ENCODE results near the gene SF3B3. TPM values are rescaled to one million over a fixed set of nuclear protein-coding genes. Genes with fewer than 3 reads are reported as not detected.

SF3B3 gene
- total RNA-seq (2021) = 326 and 339 TPM in 2 replicates
- percentile 97 among the genes with signal in this experiment for Bru-seq, nascent RNA
- percentile 91 among the genes with signal in this experiment for BruChase-seq, experiment 1, labeled RNA remaining after a 2-hour chase
- percentile 95 among the genes with signal in this experiment for BruChase-seq, experiment 2, labeled RNA remaining after a 6-hour chase
- long read RNA-seq, full-length matches to known transcripts = 69 of 102 reads
- long read RNA-seq, partial matches to known transcripts = 20 of 102 reads
- long read RNA-seq, other reads (novel, unspliced or antisense) = 13 of 102 reads

GRCh38 chr16:70523743-70524398 is at the start of gene SF3B3:
TSS of gene SF3B3 (plus strand) at chr16:70523816. CDS start at chr16:70526657, 2,841 bp downstream.
- no TSS peak for BruUV-seq (replicated peaks)
- TF ChIP-seq CTCF (conservative IDR thresholded peaks at IDR 0.05) = no peak
- no peak for TF ChIP-seq EZH2 (IDR thresholded peaks at IDR 0.05; ENCODE audit: low read depth)

GRCh38 chr16:70474320-70475053 is 49.1 kb upstream of the SF3B3 start:
- Histone ChIP-seq H3K4me1 (replicated peaks; ENCODE audit: insufficient read depth) (peaks cover 30% of the 10 kb centered on the region), H3K79me2 (ENCODE audit: low read depth) (no peaks in the 10 kb centered on the region), H2AFZ (no peak overlapping the region), H3K36me3 (ENCODE audit: low read depth) (no peaks in the 10 kb centered on the region), H3K9me2 (ENCODE audit: insufficient read depth) (no peaks in the 10 kb centered on the region), H3K27ac (no peak overlapping the region), H3K4me2 (no peak overlapping the region), H3F3A (ENCODE audit: insufficient read depth, low read depth) (peaks cover 17% of the 10 kb centered on the region), H3K4me3 (no peak overlapping the region), H3K27me3 (ENCODE audit: insufficient read depth, low read depth) (no peaks in the 10 kb centered on the region), H3K9me3 (ENCODE audit: insufficient read depth, low read depth) (no peaks in the 10 kb centered on the region), H4K20me1 (ENCODE audit: insufficient read depth) (no peaks in the 10 kb centered on the region)
- ChIA-PET POLR2A (ENCODE audit: unreplicated experiment) (no interaction called here), CTCF (no interaction called here)
- TF ChIP-seq CTCF (conservative IDR thresholded peaks at IDR 0.05) (no peak), EZH2 (IDR thresholded peaks at IDR 0.05; ENCODE audit: low read depth) (no peak)
- no peak for DNase-seq
- intact Hi-C loops (cut with micrococcal nuclease; ENCODE audit: unreplicated experiment) = loop anchor here (5.0 kb wide), 1 partner anchor 77 kb away; no protein-coding TSS in a partner anchor
- no TSS peak for BruUV-seq (replicated peaks)

More at GRCh38 chr16:70523743-70524398, at the start of gene SF3B3:
- H3K9me3 ChIP-seq (ENCODE audit: insufficient read depth, low read depth) = no peaks in the 10 kb centered on the region
- no peaks in the 10 kb centered on the region for H3K27me3 ChIP-seq (ENCODE audit: insufficient read depth, low read depth)
- H2AFZ ChIP-seq = peak within 1 kb of the TSS; percentile 96
- H4K20me1 ChIP-seq (ENCODE audit: insufficient read depth) = peaks cover 38% of the 10 kb centered on the region
- H3K79me2 ChIP-seq (ENCODE audit: low read depth) = peaks cover 74% of the 10 kb centered on the region
- intact Hi-C loops (cut with micrococcal nuclease; ENCODE audit: unreplicated experiment) = loop anchor here (2.0 kb wide), 1 partner anchor 143 kb away; no protein-coding TSS in a partner anchor
- peaks cover 40% of the 10 kb centered on the region for H3K4me1 ChIP-seq (replicated peaks; ENCODE audit: insufficient read depth)
- peaks cover 40% of the 10 kb centered on the region for H3K36me3 ChIP-seq (ENCODE audit: low read depth)
- H3K4me3 ChIP-seq = peak within 1 kb of the TSS; percentile 99
- H3K9me2 ChIP-seq (ENCODE audit: insufficient read depth) = no peaks in the 10 kb centered on the region
- H3K4me2 ChIP-seq = peak within 1 kb of the TSS; percentile 100
- H3K27ac ChIP-seq = peak within 1 kb of the TSS; percentile 88
- DNase-seq = peak; percentile 49 to 62
- ChIA-PET POLR2A (ENCODE audit: unreplicated experiment) (interaction anchor here (0.6 to 0.7 kb wide), 3 partner anchors 18 to 144 kb away, joined by 3 to 14 read pairs (median 11); no protein-coding TSS in a partner anchor), CTCF (no interaction called here)
- peaks cover 24% of the 10 kb centered on the region for H3F3A ChIP-seq (ENCODE audit: insufficient read depth, low read depth)

All from PC-9 (cell line).